HG02840 (cell line): ENCODE data around the gene DNAI2.

Experiments
- ATAC-seq: cut with Tn5 transposase; IDR thresholded peaks from one replicate; pipeline ENCODE4 v1.9.1; 2021; ENCODE audit warnings: mild to moderate bottlenecking, moderate library complexity, moderate number of reproducible peaks; ENCODE audit not compliant: unreplicated experiment, low FRiP score

DNAI2 gene

DNA sequence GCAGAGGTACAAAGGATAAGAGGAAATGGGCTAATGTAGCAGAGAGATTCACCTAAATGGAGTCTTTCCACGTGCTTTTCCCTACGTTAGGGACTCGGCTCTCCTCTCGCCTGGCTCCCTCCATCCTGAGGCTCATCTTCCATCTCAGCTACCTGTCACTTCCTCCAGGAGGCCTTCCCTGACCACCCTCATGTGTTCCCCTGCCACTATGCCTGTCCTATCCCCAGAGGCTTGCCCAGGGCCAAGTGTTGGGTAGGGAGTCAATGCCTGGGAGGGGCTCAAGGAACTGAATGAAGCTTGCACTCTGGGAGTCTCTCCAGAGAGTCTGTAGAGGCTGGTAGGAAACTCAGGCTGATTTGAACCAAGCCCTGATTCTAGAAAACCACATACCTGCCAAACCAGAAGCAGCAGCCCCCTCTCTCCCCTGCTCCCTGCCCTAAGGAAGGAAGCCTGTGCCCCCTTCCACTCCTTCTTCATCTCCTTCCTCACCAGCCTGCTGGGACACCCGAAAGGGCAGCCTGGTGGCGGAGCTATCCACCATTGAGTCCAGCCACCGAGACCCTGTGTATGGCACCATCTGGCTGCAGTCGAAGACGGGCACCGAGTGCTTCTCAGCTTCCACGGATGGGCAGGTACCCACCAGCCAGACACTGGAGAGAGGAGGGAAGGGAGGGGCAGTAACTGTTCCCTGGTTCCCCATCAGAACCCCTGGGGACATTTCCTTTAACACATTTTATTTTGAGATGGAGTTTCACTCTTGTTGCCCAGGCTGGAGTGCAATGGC lies 25.4 kb downstream of the DNAI2 start:
- ATAC-seq = no peak

GRCh38 chr17:74303305-74303704 lies 29.3 kb downstream of the DNAI2 start:
- ATAC-seq = no peak

DNA sequence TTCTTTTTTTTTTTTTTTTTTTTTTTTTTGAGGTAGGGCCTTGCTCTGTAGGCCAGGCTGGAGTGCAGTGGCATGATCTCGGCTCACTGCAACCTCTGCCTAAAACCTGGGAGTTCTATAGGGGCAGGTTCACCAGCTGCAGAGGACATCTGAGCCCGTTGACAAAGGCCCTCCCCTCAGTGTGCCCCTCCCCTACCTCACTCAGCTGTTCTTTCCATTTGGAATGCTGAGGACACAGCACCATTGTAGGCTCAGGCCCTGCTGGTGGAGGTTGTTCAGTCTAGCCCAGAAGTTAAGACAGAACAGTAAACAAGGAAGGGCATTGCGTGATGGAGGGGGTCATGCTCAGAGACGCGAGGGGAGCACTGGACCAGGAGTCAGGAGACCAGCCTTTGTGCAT lies 30.1 kb downstream of the DNAI2 start:
- no peak for ATAC-seq

DNA sequence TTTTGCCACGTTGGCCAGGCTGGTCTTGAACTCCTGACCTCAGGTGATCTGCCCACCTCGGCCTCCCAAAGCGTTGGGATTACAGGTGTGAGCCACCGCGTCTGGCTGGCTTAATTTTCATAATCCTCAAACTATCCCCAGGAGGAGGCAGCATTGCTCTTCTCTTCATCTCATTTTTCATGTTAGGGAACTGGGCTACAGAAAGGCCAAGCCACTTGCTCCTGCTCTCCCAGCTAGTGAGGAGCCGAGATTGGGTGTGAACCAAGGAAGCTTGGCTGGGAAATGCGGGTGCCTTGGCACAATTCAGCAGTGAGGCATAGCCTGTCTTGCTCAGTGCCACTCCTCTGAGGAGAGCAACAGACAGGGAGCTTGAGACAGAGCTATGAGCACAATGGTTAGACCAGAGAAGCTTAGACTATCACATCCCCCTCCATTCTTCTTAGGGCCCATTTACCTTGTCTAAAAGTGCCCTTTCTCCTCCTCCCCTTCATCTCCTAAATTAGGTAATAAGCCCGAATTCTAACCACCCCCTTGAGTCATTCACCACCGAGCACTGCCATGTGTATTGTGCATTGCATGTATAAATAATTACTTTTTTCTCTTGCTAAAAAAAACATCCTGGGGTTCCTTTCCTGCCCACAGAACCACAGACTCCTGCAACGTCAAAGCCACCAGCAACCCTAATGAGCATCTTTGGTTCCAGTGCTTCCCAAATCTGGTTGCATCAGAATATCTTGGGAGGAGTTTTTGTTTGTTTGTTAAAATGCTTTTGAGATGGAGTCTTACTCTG lies 32.0 kb downstream of the DNAI2 start:
- no peak for ATAC-seq

DNA sequence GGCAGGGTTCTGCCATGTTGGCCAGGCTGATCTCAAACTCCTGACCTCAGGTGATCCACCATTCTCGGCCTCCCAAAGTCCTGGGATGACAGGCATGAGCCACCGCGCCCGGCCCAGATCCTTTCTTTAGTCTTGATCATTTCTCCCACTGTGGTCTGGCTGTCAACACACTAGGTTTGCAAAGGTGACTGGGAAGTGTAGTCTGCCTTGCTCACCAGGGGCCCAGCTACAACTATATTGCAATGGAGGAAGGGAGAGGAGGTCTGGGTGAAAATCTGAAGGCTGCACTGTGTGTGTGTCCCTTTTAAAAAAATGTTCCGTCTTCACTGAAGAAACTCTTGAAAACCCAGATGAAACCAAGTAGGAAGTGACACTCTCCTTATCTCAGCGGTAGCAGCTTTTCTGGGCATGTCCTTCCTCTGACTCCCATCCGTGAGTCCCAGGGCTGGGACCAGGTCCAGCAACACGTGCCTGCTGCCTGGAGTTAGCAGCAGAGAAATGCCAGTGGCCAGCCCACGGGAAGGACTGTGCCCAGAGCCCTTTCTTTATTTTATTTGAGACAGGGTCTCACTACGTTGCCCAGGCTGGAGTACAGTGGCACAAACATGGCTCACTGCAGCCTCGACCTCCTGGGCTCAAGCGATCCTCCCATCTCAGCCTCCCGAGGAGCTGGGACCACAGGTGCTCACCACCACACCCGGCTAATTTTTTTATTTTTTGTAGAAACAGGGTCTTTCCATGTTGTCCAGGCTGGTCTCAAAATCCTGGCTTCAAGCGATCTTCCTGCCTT lies 34.1 kb downstream of the DNAI2 start:
- ATAC-seq = no peak

- no peak for ATAC-seq
These were observed 35.9 kb downstream of the DNAI2 start for GRCh38 chr17:74309902-74310301.

- no peak for ATAC-seq
These were observed 40.8 kb downstream of the DNAI2 start for GRCh38 chr17:74314877-74315276.

GRCh38 chr17:74316220-74316619 lies 42.2 kb downstream of the DNAI2 start:
- no peak for ATAC-seq

DNA sequence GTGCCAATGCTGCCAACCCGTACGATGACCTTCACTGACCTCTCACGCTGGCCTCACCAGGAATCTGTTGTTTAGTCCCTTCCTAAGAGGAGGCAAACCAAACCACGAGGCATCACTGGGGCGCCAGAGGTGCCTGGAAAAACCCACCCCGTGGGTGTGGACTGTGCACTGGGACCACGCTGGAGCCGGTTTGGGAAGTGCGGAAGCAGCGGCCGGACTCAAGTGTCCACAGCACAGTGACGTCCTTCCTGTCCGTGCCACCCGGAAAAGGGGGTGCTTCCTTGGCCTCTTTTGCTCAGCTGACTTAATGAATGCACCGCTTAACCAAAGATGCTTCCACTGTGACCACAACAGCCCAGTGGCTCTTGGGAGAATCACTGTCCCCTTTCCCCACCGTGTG lies 43.0 kb downstream of the DNAI2 start:
- ATAC-seq = no peak

DNA sequence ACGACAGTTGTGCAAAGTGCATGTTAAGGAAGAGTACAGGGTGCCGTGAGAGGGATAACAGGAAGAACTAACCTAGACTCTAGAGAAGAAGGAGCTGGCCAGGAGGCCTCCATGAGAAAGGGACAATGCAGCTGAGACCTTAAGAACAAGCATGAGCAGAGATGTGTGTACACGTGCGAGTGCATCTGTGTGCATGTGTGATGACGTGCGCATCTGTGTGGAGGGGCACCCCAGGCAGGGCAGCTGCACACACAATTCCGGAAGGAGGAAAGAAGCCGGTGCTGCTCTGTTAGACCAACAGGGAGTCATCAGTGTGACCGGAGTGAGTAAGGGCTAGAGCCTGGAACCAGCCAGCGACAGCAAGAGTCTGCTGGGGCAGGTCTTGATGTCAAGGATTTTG lies 44.4 kb downstream of the DNAI2 start:
- ATAC-seq = no peak

DNA sequence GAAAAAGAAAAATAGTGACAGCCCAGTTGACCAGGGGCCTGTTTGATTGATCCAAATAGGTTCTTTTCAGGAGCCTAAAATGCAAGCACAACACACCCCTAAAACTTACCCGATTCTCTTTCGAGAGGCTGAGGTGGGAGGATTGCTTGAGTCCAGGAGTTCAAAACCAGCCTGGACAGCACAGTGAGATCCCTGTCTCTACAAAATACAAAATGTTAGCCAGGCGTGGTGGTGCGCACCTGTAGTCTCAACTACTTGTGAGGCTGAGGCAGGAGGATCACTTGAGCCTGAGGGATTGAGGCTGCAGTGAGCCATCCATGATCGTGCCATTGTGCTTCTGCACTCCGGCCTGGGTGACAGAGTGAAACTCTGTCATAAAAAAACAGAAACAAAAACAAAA lies 50.5 kb downstream of the DNAI2 start:
- no peak for ATAC-seq

DNA sequence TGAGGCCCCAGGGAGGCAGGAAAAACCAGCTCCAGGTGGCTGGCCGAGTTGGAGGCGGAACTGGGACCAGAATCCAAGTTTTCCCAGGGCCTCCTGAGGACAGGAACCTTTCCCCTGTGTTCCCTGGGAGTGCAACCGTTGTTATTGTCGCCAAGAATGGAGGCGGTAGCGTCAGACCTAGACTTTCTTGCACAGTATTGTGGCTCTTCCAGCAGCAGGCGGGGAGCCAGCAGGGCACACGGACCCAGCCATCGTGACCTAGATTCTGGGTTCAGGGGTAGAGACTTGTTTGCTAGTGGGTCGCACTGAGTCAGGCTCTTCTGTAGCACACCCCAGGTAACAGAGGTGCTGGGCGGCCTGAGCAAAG lies 51.3 kb downstream of the DNAI2 start:
- ATAC-seq = no peak

GRCh38 chr17:74325743-74326379 lies 51.8 kb downstream of the DNAI2 start, which contains the start of gene KIF19:
Gene KIF19, plus strand, starts transcription at chr17:74326226. Its CDS starts 124 bp downstream, at chr17:74326350.
- ATAC-seq = no peak

DNA sequence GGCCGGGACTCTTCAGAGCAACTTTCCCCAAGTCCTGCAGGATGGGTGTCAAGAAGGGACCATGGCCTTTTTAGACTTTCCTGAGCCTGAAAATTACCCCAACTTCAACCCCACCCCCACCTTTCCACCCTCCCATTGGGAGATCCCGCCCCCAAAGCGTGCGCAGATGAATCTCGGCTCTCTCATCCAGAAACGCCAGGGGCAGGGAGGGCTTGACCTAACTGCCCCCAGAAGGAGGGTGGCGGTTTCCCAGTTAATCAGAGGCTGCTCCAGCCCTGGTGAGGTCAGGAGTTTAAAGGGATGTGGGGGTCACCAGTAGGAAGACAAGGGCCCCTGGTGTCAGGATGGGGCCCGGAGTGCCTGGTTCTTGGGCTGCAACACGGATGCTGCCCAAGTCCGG lies 52.5 kb downstream of the DNAI2 start:
- no peak for ATAC-seq

DNA sequence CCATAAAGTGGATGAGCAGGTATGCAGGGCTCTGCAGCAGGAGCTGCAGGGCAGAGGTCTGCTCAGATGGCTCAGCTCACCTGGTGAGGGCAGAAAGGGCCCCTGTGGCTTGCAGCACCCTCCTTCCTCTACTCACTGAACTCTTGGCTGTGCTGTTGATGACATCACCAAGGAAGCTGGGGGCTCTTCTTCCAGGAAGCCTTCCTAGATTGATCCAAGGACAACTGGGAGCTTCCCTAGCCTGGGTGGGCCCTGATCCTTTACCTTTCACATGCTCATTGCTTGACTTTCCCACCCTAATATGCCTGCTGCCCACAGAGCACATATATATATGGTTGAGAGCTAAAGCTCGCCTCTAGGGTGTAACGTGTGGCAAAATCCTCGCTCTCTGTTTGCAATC lies 54.5 kb downstream of the DNAI2 start:
- no peak for ATAC-seq

DNA sequence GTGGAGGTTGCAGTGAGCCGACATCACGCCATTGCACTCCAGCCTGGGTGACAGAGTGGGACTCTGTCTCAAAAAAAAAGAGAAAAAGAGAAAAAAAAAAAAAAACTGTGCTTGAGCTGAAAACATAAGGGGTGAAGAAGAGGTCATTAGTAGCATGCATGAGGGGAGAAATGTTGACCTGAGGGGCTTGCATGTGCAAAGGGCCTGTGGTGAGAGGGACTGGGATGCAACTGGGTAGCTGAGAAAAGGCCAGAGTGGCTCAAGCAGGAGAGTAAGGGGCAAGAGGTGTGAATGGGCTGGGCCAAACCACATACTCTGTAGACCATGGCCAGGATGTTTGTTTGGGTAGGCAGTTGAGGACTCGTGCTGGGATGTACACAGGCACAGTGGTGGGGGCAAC lies 55.3 kb downstream of the DNAI2 start:
- no peak for ATAC-seq

DNA sequence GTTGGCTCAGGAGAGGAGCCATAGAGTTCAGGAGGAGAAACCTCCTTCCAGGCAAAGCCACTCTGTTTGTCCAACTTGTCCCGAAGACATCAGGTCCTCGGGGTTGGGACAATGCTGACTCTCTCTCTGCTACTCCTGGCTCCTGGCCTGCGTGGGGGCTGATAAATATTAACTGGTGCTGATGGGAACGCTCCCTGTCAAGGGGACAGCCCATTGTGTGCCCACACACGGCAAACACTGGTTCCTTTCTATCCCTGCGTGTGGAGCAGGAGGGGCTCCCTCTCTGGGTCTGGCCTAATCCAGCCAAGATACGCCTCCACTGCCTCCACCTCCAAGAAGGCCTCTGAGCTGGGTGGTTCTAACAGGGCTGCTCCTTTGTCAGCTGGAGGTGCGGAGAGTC lies 56.4 kb downstream of the DNAI2 start:
- ATAC-seq = no peak

DNA sequence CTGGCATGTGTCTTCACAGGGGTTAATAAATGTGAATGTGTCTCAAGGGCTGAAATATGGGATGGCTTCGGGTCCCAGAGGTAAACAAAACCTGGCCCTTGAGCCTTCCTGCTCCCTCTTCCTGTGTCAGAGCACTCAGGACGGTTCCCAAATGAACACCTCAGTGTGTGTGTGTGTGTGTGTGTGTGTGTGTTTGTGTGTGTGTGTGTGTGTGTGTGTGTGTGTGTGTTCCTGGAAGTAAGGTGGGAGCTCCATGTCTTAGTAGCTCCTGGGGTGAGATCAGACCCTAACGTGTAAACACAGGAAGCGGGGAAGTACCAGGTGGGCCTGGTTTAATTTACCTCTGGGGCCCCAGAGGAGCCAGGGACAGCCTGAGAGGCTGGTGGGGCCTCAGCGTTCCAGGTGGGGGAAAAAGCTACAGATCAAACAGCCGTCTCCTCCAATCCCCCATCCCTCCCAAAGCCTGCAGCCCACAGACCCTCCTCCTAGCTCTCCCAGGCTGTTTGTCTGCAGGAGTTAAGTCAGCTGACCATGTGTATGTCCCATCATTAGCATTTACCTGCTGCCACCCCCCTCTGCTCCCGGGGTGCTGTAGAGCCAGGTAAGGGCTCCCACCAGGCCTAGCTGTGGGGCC lies 58.1 kb downstream of the DNAI2 start:
- no peak for ATAC-seq

- no peak for ATAC-seq
These were observed 58.8 kb downstream of the DNAI2 start for GRCh38 chr17:74332763-74333283.
